NCI-H748 (cell line): ENCODE measurements around the gene CDA.
"Not testable (repeated sequence)": the region's sequence is repeated elsewhere in the genome, so short reads cannot be mapped to it uniquely, and the experiment has no call there.

Source experiments
- DNase-seq: peaks from one replicate; lab custom pipeline; 2025; ENCODE audit not compliant: unreplicated experiment; lab: John Stamatoyannopoulos, UW

Gene CDA

GRCh38 chr1:20586953-20587660, 1.8 kb upstream of the CDA start:
- no peak for DNase-seq

GRCh38 chr1:20587661-20588053, 1.2 kb upstream of the CDA start:
- DNase-seq: no peak

- no peak for DNase-seq
These were observed 708 bp downstream of the CDA start for GRCh38 chr1:20589331-20590278.

GRCh38 chr1:20590306-20590777, 1.4 kb downstream of the CDA start:
- no peak for DNase-seq

GRCh38 chr1:20593756-20594155, 4.9 kb downstream of the CDA start:
- no peak for DNase-seq

- no peak for DNase-seq
These were observed 5.8 kb downstream of the CDA start for GRCh38 chr1:20594746-20595145.

- DNase-seq: no peak
These were observed 7.2 kb downstream of the CDA start for GRCh38 chr1:20596106-20596505.

GRCh38 chr1:20597650-20598049, 8.8 kb downstream of the CDA start:
- DNase-seq: no peak

- no peak for DNase-seq
These were observed 11.3 kb downstream of the CDA start for GRCh38 chr1:20600156-20600555.

GRCh38 chr1:20601129-20601825, 12.4 kb downstream of the CDA start:
- no peak for DNase-seq

GRCh38 chr1:20602851-20603450, 14.1 kb downstream of the CDA start:
- DNase-seq: no peak

GRCh38 chr1:20603504-20604464, 14.9 kb downstream of the CDA start:
- DNase-seq: no peak

GRCh38 chr1:20604678-20605077, 15.8 kb downstream of the CDA start:
- DNase-seq: no peak

GRCh38 chr1:20606801-20607570, 18.1 kb downstream of the CDA start:
- DNase-seq: not testable (repeated sequence)

GRCh38 chr1:20609541-20609940, 20.6 kb downstream of the CDA start:
- DNase-seq: no peak

- no peak for DNase-seq
These were observed 22.1 kb downstream of the CDA start for GRCh38 chr1:20610970-20611369.

- no peak for DNase-seq
These were observed 22.8 kb downstream of the CDA start for GRCh38 chr1:20611652-20612051.

GRCh38 chr1:20612221-20612746, 23.4 kb downstream of the CDA start:
- no peak for DNase-seq

GRCh38 chr1:20614131-20614579, 25.3 kb downstream of the CDA start:
- no peak for DNase-seq
